Muscle of leg (tissue), 11 donors: Measurements from ENCODE around the gene TCF7. TPM values are rescaled to one million over a fixed set of nuclear protein-coding genes. Genes with fewer than 3 reads are reported as not detected.
"Not testable (repeated sequence)": the region's sequence is repeated elsewhere in the genome, so short reads cannot be mapped to it uniquely, and the experiment has no call there.

ENCODE experiments used
- DNase-seq: peaks from one replicate; pipeline ENCODE4 v3.0.0; 2013
- H3K27ac ChIP-seq: one replicate; pipeline ENCODE4 v1.5.1; 2013; ENCODE audit warnings: mild to moderate bottlenecking, low read length, control low read depth
- H3K27me3 ChIP-seq: one replicate; pipeline ENCODE4 v1.6.1; 2013; ENCODE audit warnings: low read length; ENCODE audit not compliant: control insufficient read depth, insufficient read depth
- H3K36me3 ChIP-seq: one replicate; pipeline ENCODE4 v1.6.1; 2013; ENCODE audit warnings: low read length; ENCODE audit not compliant: control insufficient read depth, insufficient read depth
- H3K4me1 ChIP-seq: one replicate; pipeline ENCODE4 v1.6.1; 2013; ENCODE audit warnings: low read length; ENCODE audit not compliant: control insufficient read depth, insufficient read depth
- H3K4me3 ChIP-seq: one replicate; pipeline ENCODE4 v1.5.1; 2013; ENCODE audit warnings: low read length, control low read depth
- H3K9me3 ChIP-seq: replicated peaks from 2 replicates; pipeline ENCODE4 v1.6.1; 2013; ENCODE audit warnings: low read depth, low read length; ENCODE audit not compliant: control insufficient read depth
- WGBS: methylation state at CpG from one replicate; pipeline ENCODE4 v1.1.5; 2013; ENCODE audit warnings: missing lambda C conversion rate; ENCODE audit not compliant: insufficient coverage; 5-methylcytosine and 5-hydroxymethylcytosine counted together
- polyA plus RNA-seq, 8 donors: library from polyadenylated mRNA; unstranded; fragments of 120-200 nt; gene quantifications; one replicate each; pipeline versions ENCODE4 v1.2.1 to v1.2.3, GENCODE V29; 2013; ENCODE audit warnings: inconsistent platforms in 1 of 8, low replicate concordance in 1 of 8; ENCODE audit not compliant: insufficient read length in 8 of 8, insufficient read depth in 1 of 8
- total RNA-seq: library from RNA; stranded (reverse); fragments of 120-200 nt; gene quantifications from one replicate; pipeline ENCODE4 v1.2.4, GENCODE V29; 2013

TCF7 gene
- total and polyA plus RNA-seq, 9 donors, result 0.84 to 4.7 (median 2.0) TPM

- Histone ChIP-seq H3K4me1 (no peaks in the 10 kb centered on the region), H3K27me3 (no peaks in the 10 kb centered on the region), H3K27ac (no peak overlapping the region), H3K9me3 (no peaks in the 10 kb centered on the region), H3K4me3 (no peak overlapping the region), H3K36me3 (peaks cover 75% of the 10 kb centered on the region)
- 85% methylated on average over 4 of the region's 4 CpGs for WGBS
- DNase-seq, result no peak
These were observed 32.4 kb downstream of the TCF7 start for GRCh38 chr5:134146651-134147518.

DNA sequence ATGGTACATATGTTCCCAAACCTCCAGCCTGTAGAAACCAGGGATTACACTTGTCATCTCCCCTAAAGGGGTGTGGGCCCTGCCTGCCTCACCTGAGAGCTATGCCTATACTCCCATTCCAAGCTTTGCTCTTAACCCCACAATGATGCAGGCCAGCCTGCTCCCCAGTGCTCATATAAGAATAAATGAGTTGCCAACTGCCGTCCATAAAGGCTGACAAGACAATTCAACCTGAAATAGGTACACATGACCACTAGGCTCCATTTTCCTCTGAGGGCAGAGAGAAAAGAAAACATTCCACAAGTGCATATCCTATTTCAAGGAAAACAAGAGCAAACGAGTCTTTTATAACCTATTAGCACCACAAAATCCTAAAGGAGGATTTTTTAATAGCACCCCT lies 33.8 kb downstream of the TCF7 start:
- DNase-seq, result no peak
- Histone ChIP-seq H3K27me3 (no peaks in the 10 kb centered on the region), H3K4me1 (no peaks in the 10 kb centered on the region), H3K36me3 (peaks cover 75% of the 10 kb centered on the region), H3K27ac (no peak overlapping the region), H3K4me3 (no peak overlapping the region), H3K9me3 (no peaks in the 10 kb centered on the region)
- WGBS, result no CpG with 5 or more reads among the region's 2 CpGs

- H3K4me1 ChIP-seq, result no peaks in the 10 kb centered on the region
- no peaks in the 10 kb centered on the region for H3K27me3 ChIP-seq
- no peak overlapping the region for H3K4me3 ChIP-seq
- no peak overlapping the region for H3K27ac ChIP-seq
- H3K9me3 ChIP-seq, result no peaks in the 10 kb centered on the region
- peaks cover 72% of the 10 kb centered on the region for H3K36me3 ChIP-seq
- 96% methylated on average over 3 of the region's 6 CpGs for WGBS
- no peak for DNase-seq
These were observed 34.6 kb downstream of the TCF7 start for GRCh38 chr5:134148986-134149539.

DNA sequence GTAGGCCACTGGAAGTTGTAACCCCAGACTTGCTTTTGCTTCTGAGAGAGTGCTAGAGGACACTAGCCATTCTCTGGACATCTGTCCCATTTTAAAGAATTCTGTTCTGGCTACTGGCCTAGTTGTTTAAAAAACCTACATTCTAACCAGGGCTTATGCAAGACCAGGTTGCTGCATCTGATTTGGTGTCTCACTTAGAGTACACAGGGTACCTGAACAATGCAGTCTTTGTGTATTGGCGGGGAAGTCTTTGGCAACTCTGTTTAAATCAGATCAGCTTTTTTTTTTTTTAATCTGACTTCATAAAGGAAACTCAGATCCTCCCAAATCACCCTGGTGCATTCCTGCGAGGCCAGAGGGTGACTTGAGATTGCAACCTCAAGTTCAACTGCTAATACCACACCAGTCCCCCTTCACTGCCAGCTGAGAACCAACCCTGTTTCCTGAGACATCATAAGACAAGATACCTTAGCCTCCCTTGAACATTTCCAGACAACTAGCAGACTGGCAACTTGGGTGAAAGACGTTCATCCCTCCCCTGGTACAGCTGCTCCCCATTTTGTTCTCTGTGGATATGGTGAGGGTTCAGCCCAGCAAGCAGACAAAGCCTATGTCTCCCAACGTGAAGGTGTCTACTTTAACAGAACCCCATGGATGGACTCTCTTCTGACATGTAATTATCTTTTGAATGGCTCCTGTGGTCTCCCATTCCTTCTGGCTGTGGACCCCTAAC lies 35.3 kb downstream of the TCF7 start:
- Histone ChIP-seq H3K27ac (no peak overlapping the region), H3K4me3 (no peak overlapping the region), H3K9me3 (no peaks in the 10 kb centered on the region), H3K27me3 (no peaks in the 10 kb centered on the region), H3K4me1 (no peaks in the 10 kb centered on the region), H3K36me3 (peaks cover 65% of the 10 kb centered on the region)
- no peak for DNase-seq
- 80% methylated on average over 3 of the region's 4 CpGs for WGBS

- Histone ChIP-seq H3K27ac (no peak overlapping the region), H3K36me3 (peaks cover 55% of the 10 kb centered on the region), H3K27me3 (no peaks in the 10 kb centered on the region), H3K4me1 (no peaks in the 10 kb centered on the region), H3K4me3 (no peak overlapping the region), H3K9me3 (no peaks in the 10 kb centered on the region)
- 100% methylated on average over 3 of the region's 3 CpGs for WGBS
- DNase-seq, result no peak
These were observed 37.2 kb downstream of the TCF7 start for GRCh38 chr5:134151723-134152122.

DNA sequence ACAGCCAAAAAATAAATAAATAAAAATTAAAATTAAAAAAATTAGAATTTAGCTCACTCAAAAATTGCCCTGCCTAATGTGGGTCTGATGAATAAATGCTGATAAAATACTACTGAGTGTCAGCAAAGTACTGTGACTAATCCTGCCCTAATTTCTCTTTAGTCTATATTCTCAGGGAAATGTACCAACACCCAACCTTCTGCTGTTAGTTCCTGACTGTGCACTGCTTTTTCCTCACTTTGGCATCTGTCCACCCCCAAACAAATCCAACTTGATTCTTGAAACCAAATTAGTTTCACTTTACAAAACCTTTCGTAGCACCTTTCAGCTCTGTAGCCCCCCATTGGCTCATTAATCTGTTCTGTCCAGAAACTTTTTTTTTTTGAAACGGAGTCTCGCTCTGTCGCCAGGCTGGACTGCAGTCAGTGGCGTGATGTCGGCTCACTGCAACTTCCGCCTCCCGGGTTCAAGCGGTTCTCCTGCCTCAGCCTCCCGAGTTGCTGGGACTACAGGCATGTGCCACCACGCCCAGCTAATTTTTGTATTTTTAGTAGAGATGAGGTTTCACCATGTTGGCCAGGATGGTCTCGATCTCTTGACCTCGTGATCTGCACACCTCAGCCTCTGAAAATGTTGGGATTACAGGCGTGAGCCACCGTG lies 37.8 kb downstream of the TCF7 start:
- H3K4me1 ChIP-seq, H3K4me3 ChIP-seq, H3K27me3 ChIP-seq, DNase-seq, H3K9me3 ChIP-seq, H3K27ac ChIP-seq: not testable (repeated sequence)
- WGBS, result 94% methylated on average over 11 of the region's 15 CpGs
- H3K36me3 ChIP-seq, result peaks cover 55% of the 10 kb centered on the region

DNA sequence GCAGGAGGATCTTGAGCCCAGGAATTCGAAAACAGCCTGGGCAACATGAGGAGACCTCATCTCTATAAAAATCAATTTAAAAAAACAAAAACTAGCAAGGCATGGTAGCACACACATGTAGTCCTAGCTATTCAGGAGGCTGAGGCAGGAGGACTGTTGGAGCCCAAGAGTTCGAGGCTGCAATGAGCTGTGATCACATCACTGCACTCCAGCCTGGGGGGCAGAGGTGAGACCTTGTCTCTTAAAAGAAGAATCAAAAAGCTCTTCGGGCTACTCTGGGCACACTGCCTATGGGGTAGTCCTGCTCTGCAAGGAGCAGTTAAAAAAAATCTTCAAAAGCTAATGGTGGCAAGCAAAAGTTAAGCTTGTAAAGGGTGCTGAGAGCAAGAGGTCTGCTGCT lies 38.8 kb downstream of the TCF7 start:
- Histone ChIP-seq H3K27me3 (no peaks in the 10 kb centered on the region), H3K4me1 (no peaks in the 10 kb centered on the region), H3K36me3 (peaks cover 53% of the 10 kb centered on the region), H3K4me3 (no peak overlapping the region), H3K9me3 (no peaks in the 10 kb centered on the region), H3K27ac (no peak overlapping the region)
- no peak for DNase-seq
- 100% methylated on average over 2 of the region's 3 CpGs for WGBS

DNA sequence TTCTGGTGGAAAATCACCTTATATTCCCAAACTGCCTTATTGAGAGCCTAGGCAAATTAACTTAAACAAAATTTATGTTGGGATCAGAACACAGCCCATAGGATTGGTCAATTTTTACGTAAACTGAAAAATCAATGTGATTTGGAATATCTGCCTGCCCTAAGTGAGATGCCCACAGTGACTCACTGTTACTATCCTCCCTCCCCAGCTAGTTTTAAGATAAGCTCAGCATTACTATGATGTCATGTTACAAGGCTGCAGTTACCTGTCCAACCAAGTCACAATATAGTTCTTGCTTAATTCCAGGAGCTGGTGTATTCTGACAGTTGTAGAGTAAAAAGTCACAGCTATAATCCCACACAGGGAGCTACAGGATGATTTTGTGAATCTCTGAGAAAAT lies 39.2 kb downstream of the TCF7 start:
- H3K4me1 ChIP-seq, result no peaks in the 10 kb centered on the region
- DNase-seq, result no peak

GRCh38 chr5:134161513-134162395 lies 47.3 kb downstream of the TCF7 start:
- DNase-seq, result no peak
- Histone ChIP-seq H3K4me3 (no peak overlapping the region), H3K36me3 (peaks cover 26% of the 10 kb centered on the region), H3K9me3 (peaks cover 7% of the 10 kb centered on the region), H3K27me3 (no peaks in the 10 kb centered on the region), H3K4me1 (no peaks in the 10 kb centered on the region), H3K27ac (no peak overlapping the region)
- WGBS, result no CpG with 5 or more reads among the region's 6 CpGs

More for the DNA sequence above, 39.2 kb downstream of the TCF7 start:
- no peak overlapping the region for H3K27ac ChIP-seq
- H3K9me3 ChIP-seq, result no peaks in the 10 kb centered on the region
- no CpG with 5 or more reads among the region's 1 CpG for WGBS
- no peaks in the 10 kb centered on the region for H3K27me3 ChIP-seq
- peaks cover 51% of the 10 kb centered on the region for H3K36me3 ChIP-seq
- no peak overlapping the region for H3K4me3 ChIP-seq
